ENCODE data around the gene ADAMTS6.

The ADAMTS6 gene

GRCh38 chr5:65434122-65434521, 47.6 kb downstream of the ADAMTS6 start:
- no peaks in the 10 kb centered on the region for H3K9me3 ChIP-seq (ENCODE audit: control insufficient read depth, low read length)
- no peaks in the 10 kb centered on the region for H3K36me3 ChIP-seq (ENCODE audit: control insufficient read depth, insufficient read depth, low read length)
- no peaks in the 10 kb centered on the region for H3K4me1 ChIP-seq (ENCODE audit: control insufficient read depth, insufficient read depth, low read length, poor library complexity, severe bottlenecking)
- DNase-seq: no peak
- no peak overlapping the region for H3K27ac ChIP-seq (ENCODE audit: insufficient read depth, low read length, poor library complexity, severe bottlenecking)
- no peaks in the 10 kb centered on the region for H3K27me3 ChIP-seq (replicated peaks; ENCODE audit: control insufficient read depth, insufficient read depth, low read length, poor library complexity, severe bottlenecking)
- H3K4me3 ChIP-seq (ENCODE audit: insufficient read depth, low read depth, low read length, poor library complexity, severe bottlenecking): no peak overlapping the region

- no peak overlapping the region for H3K27ac ChIP-seq (ENCODE audit: insufficient read depth, low read length, poor library complexity, severe bottlenecking)
- no peak for DNase-seq
- H3K4me3 ChIP-seq (ENCODE audit: insufficient read depth, low read depth, low read length, poor library complexity, severe bottlenecking): no peak overlapping the region
- H3K27me3 ChIP-seq (replicated peaks; ENCODE audit: control insufficient read depth, insufficient read depth, low read length, poor library complexity, severe bottlenecking): no peaks in the 10 kb centered on the region
- H3K4me1 ChIP-seq (ENCODE audit: control insufficient read depth, insufficient read depth, low read length, poor library complexity, severe bottlenecking): no peaks in the 10 kb centered on the region
- no peaks in the 10 kb centered on the region for H3K36me3 ChIP-seq (ENCODE audit: control insufficient read depth, insufficient read depth, low read length)
- H3K9me3 ChIP-seq (ENCODE audit: control insufficient read depth, low read length): no peaks in the 10 kb centered on the region
Observed at GRCh38 chr5:65426656-65427055, 55.1 kb downstream of the ADAMTS6 start.

DNA sequence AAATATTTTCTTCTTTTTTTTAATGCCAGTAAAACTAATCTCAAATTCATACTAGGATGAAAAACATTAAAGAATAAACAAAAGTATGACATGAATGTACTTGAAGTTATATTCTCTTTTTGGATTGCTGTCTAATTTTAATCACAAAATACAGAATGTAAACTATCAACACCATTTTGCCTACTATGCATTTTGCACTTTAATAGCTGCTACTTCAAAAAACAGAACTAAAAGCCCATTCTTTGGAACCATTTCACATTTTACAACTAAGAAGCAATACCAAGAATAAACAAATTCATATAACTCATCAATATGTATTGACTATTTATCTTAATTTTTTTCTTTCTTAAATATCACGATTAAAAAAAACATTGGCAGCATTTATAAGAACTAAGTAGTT, 58.1 kb downstream of the ADAMTS6 start:
- no peaks in the 10 kb centered on the region for H3K36me3 ChIP-seq (ENCODE audit: control insufficient read depth, insufficient read depth, low read length)
- H3K4me3 ChIP-seq (ENCODE audit: insufficient read depth, low read depth, low read length, poor library complexity, severe bottlenecking): no peak overlapping the region
- no peaks in the 10 kb centered on the region for H3K9me3 ChIP-seq (ENCODE audit: control insufficient read depth, low read length)
- no peak for DNase-seq
- H3K4me1 ChIP-seq (ENCODE audit: control insufficient read depth, insufficient read depth, low read length, poor library complexity, severe bottlenecking): no peaks in the 10 kb centered on the region
- H3K27ac ChIP-seq (ENCODE audit: insufficient read depth, low read length, poor library complexity, severe bottlenecking): no peak overlapping the region
- no peaks in the 10 kb centered on the region for H3K27me3 ChIP-seq (replicated peaks; ENCODE audit: control insufficient read depth, insufficient read depth, low read length, poor library complexity, severe bottlenecking)

DNA sequence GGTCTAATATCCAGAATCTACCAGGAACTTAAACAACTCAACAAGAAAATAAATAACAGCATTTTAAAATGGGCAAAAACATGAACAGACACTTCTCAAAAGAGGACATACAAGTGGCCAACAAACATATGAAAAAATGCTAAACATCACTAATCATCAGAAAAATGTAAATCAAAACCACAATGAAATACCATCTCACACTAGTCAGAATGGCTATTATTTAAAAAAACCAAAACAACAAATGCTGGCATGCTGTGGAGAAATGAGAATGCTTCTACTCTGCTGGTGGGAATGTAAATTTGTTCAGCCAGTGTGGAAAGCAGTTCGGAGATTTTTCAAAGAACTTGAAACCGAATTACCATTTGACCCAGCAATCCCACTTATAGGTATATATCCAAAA, 63.1 kb downstream of the ADAMTS6 start:
- H3K9me3 ChIP-seq (ENCODE audit: control insufficient read depth, low read length): no peaks in the 10 kb centered on the region
- H3K4me3 ChIP-seq (ENCODE audit: insufficient read depth, low read depth, low read length, poor library complexity, severe bottlenecking): no peak overlapping the region
- no peak overlapping the region for H3K27ac ChIP-seq (ENCODE audit: insufficient read depth, low read length, poor library complexity, severe bottlenecking)
- H3K27me3 ChIP-seq (replicated peaks; ENCODE audit: control insufficient read depth, insufficient read depth, low read length, poor library complexity, severe bottlenecking): no peaks in the 10 kb centered on the region
- no peak for DNase-seq
- no peaks in the 10 kb centered on the region for H3K36me3 ChIP-seq (ENCODE audit: control insufficient read depth, insufficient read depth, low read length)
- H3K4me1 ChIP-seq (ENCODE audit: control insufficient read depth, insufficient read depth, low read length, poor library complexity, severe bottlenecking): no peaks in the 10 kb centered on the region

- Histone ChIP-seq H3K4me3 (ENCODE audit: insufficient read depth, low read depth, low read length, poor library complexity, severe bottlenecking) (no peak overlapping the region), H3K36me3 (ENCODE audit: control insufficient read depth, insufficient read depth, low read length) (no peaks in the 10 kb centered on the region)
- DNase-seq: no peak
Observed at GRCh38 chr5:65413822-65414221, 67.9 kb downstream of the ADAMTS6 start.

DNA sequence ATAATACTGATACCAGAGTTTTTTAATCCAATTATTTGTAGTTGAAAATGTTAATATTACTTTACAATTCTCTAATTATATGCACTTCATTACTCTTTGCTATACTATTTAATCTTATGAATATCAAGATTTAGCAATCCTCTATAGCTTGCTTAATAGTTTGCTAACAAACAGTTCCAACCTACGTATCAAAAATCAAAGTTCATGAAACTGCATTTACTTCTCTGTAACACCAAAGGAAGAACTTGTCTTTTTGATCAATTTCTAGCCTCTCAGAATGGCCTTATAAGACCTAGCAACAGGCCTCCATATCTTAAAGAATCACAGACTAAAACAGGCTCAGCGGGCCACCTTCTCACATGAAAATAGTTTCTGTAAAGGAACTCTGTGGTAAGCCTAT, 68.9 kb downstream of the ADAMTS6 start:
- Histone ChIP-seq H3K27me3 (replicated peaks; ENCODE audit: control insufficient read depth, insufficient read depth, low read length, poor library complexity, severe bottlenecking) (no peaks in the 10 kb centered on the region), H3K4me1 (ENCODE audit: control insufficient read depth, insufficient read depth, low read length, poor library complexity, severe bottlenecking) (no peaks in the 10 kb centered on the region), H3K27ac (ENCODE audit: insufficient read depth, low read length, poor library complexity, severe bottlenecking) (no peak overlapping the region), H3K9me3 (ENCODE audit: control insufficient read depth, low read length) (no peaks in the 10 kb centered on the region), H3K36me3 (ENCODE audit: control insufficient read depth, insufficient read depth, low read length) (no peaks in the 10 kb centered on the region), H3K4me3 (ENCODE audit: insufficient read depth, low read depth, low read length, poor library complexity, severe bottlenecking) (no peak overlapping the region)
- DNase-seq: no peak

More at GRCh38 chr5:65413822-65414221, 67.9 kb downstream of the ADAMTS6 start:
- Histone ChIP-seq H3K4me1 (ENCODE audit: control insufficient read depth, insufficient read depth, low read length, poor library complexity, severe bottlenecking) (no peaks in the 10 kb centered on the region), H3K27ac (ENCODE audit: insufficient read depth, low read length, poor library complexity, severe bottlenecking) (no peak overlapping the region), H3K27me3 (replicated peaks; ENCODE audit: control insufficient read depth, insufficient read depth, low read length, poor library complexity, severe bottlenecking) (no peaks in the 10 kb centered on the region), H3K9me3 (ENCODE audit: control insufficient read depth, low read length) (no peaks in the 10 kb centered on the region)

- no peaks in the 10 kb centered on the region for H3K9me3 ChIP-seq (ENCODE audit: control insufficient read depth, low read length)
- H3K4me3 ChIP-seq (ENCODE audit: insufficient read depth, low read depth, low read length, poor library complexity, severe bottlenecking): no peak overlapping the region
- no peak for DNase-seq
Observed at GRCh38 chr5:65411356-65411755, 70.4 kb downstream of the ADAMTS6 start.

DNA sequence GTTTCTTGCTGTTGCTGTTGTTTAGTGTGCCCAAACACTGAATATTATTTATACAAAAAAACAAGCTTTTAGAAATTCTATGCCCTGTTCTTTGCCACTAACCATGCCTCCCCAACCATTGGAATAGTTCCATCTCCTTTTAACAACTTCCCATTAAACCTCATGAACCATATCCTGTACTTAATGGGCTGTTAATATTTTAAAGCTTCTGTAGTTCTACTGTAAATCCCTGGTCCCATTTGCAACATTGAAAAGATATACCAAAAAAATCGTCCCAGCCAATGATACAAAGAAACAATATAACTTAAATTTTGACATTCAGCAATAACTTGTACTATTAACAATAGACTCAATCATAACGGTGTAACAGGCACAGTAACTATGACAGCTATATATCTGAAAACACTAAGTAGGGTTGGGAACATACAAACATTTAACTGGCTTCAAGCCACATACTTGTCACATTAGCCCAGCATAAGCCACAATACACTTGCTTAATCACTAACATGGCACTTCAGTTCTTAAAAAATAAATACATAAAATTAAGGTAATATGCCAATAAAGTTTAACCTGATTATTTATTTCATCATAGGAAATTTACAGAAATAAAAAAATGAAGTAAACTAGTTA, 86.1 kb downstream of the ADAMTS6 start:
- no peaks in the 10 kb centered on the region for H3K36me3 ChIP-seq (ENCODE audit: control insufficient read depth, insufficient read depth, low read length)
- no peak for DNase-seq
- no peaks in the 10 kb centered on the region for H3K4me1 ChIP-seq (ENCODE audit: control insufficient read depth, insufficient read depth, low read length, poor library complexity, severe bottlenecking)
- H3K27ac ChIP-seq (ENCODE audit: insufficient read depth, low read length, poor library complexity, severe bottlenecking): no peak overlapping the region
- no peak overlapping the region for H3K4me3 ChIP-seq (ENCODE audit: insufficient read depth, low read depth, low read length, poor library complexity, severe bottlenecking)
- H3K27me3 ChIP-seq (replicated peaks; ENCODE audit: control insufficient read depth, insufficient read depth, low read length, poor library complexity, severe bottlenecking): no peaks in the 10 kb centered on the region
- H3K9me3 ChIP-seq (ENCODE audit: control insufficient read depth, low read length): no peaks in the 10 kb centered on the region

More at GRCh38 chr5:65411356-65411755, 70.4 kb downstream of the ADAMTS6 start:
- H3K27ac ChIP-seq (ENCODE audit: insufficient read depth, low read length, poor library complexity, severe bottlenecking): no peak overlapping the region
- no peaks in the 10 kb centered on the region for H3K4me1 ChIP-seq (ENCODE audit: control insufficient read depth, insufficient read depth, low read length, poor library complexity, severe bottlenecking)
- no peaks in the 10 kb centered on the region for H3K27me3 ChIP-seq (replicated peaks; ENCODE audit: control insufficient read depth, insufficient read depth, low read length, poor library complexity, severe bottlenecking)
- H3K36me3 ChIP-seq (ENCODE audit: control insufficient read depth, insufficient read depth, low read length): no peaks in the 10 kb centered on the region

- H3K36me3 ChIP-seq (ENCODE audit: control insufficient read depth, insufficient read depth, low read length): no peaks in the 10 kb centered on the region
- no peak for DNase-seq
- no peak overlapping the region for H3K27ac ChIP-seq (ENCODE audit: insufficient read depth, low read length, poor library complexity, severe bottlenecking)
- no peaks in the 10 kb centered on the region for H3K4me1 ChIP-seq (ENCODE audit: control insufficient read depth, insufficient read depth, low read length, poor library complexity, severe bottlenecking)
- H3K9me3 ChIP-seq (ENCODE audit: control insufficient read depth, low read length): no peaks in the 10 kb centered on the region
- H3K4me3 ChIP-seq (ENCODE audit: insufficient read depth, low read depth, low read length, poor library complexity, severe bottlenecking): no peak overlapping the region
- H3K27me3 ChIP-seq (replicated peaks; ENCODE audit: control insufficient read depth, insufficient read depth, low read length, poor library complexity, severe bottlenecking): no peaks in the 10 kb centered on the region
Observed at GRCh38 chr5:65394087-65394486, 87.6 kb downstream of the ADAMTS6 start.

GRCh38 chr5:65391591-65391990, 90.1 kb downstream of the ADAMTS6 start:
- H3K36me3 ChIP-seq (ENCODE audit: control insufficient read depth, insufficient read depth, low read length): no peaks in the 10 kb centered on the region
- H3K27ac ChIP-seq (ENCODE audit: insufficient read depth, low read length, poor library complexity, severe bottlenecking): no peak overlapping the region
- H3K27me3 ChIP-seq (replicated peaks; ENCODE audit: control insufficient read depth, insufficient read depth, low read length, poor library complexity, severe bottlenecking): no peaks in the 10 kb centered on the region
- no peaks in the 10 kb centered on the region for H3K9me3 ChIP-seq (ENCODE audit: control insufficient read depth, low read length)
- no peaks in the 10 kb centered on the region for H3K4me1 ChIP-seq (ENCODE audit: control insufficient read depth, insufficient read depth, low read length, poor library complexity, severe bottlenecking)
- DNase-seq: no peak
- H3K4me3 ChIP-seq (ENCODE audit: insufficient read depth, low read depth, low read length, poor library complexity, severe bottlenecking): no peak overlapping the region

Data from effector memory CD4-positive, alpha-beta T cell (primary cell).